AG04450 (cell line): ENCODE measurements around the gene HIGD1C. TPM values are rescaled to one million over a fixed set of nuclear protein-coding genes. Genes with fewer than 3 reads are reported as not detected.

ENCODE experiments used
- CTCF ChIA-PET: fragments of 300-600, 350-600 bp; formaldehyde crosslinking; extraction: SDS; loops from one replicate; lab custom pipeline; 2022; ENCODE audit warnings: antibody characterized with exemption, inconsistent platforms; lab: Charles Lee
- POLR2A ChIA-PET: fragments of 350-600 bp; formaldehyde crosslinking; extraction: SDS; loops from one replicate; lab custom pipeline; 2021; ENCODE audit warnings: antibody characterized with exemption, inconsistent platforms; lab: Yijun Ruan, JAX
- DNase-seq: peaks from one replicate; pipeline ENCODE4 v3.0.0-alpha.2; 2011; ENCODE audit warnings: low read depth, low spot score
- H3K27ac ChIP-seq: one replicate; pipeline ENCODE4 v1.5.1; 2012; ENCODE audit warnings: low read depth, low read length, control low read depth
- H3K27me3 ChIP-seq: one replicate; pipeline ENCODE4 v1.6.0; 2012; ENCODE audit warnings: low read length; ENCODE audit not compliant: control insufficient read depth, insufficient read depth
- H3K4me3 ChIP-seq: 2 replicates; pipeline ENCODE4 v1.5.1; 2011; ENCODE audit warnings: mild to moderate bottlenecking, low read depth, low read length, control low read depth
- H3K9me3 ChIP-seq: 2 replicates; pipeline ENCODE4 v1.5.1; 2012; ENCODE audit warnings: low read length; ENCODE audit not compliant: control insufficient read depth, insufficient read depth
- CTCF ChIP-seq: IDR thresholded peaks from 2 replicates; pipeline ENCODE4 v1.5.1; 2011; ENCODE audit warnings: low read depth, low read length, control low read depth, inconsistent platforms
- polyA plus RNA-seq: library from polyadenylated mRNA; depleted of rRNA; stranded (reverse); fragments of >200 nt; gene quantifications from 2 replicates; pipeline ENCODE4 v1.2.3, GENCODE V29; 2011

HIGD1C gene
- polyA plus RNA-seq, 1 experiment: not detected

- ChIA-PET CTCF (interaction anchor here (1.6 kb wide), 1 partner anchor 336 kb away, joined by 3 read pairs; no protein-coding TSS in a partner anchor), POLR2A (no interaction called here)
- Histone ChIP-seq H3K9me3 (no peaks in the 10 kb centered on the region), H3K27ac (no peak overlapping the region), H3K4me3 (no peak overlapping the region), H3K27me3 (no peaks in the 10 kb centered on the region)
- no peak for DNase-seq
- no peak for TF ChIP-seq CTCF
Observed at GRCh38 chr12:51005030-51005429, 52.7 kb downstream of the HIGD1C start.

DNA sequence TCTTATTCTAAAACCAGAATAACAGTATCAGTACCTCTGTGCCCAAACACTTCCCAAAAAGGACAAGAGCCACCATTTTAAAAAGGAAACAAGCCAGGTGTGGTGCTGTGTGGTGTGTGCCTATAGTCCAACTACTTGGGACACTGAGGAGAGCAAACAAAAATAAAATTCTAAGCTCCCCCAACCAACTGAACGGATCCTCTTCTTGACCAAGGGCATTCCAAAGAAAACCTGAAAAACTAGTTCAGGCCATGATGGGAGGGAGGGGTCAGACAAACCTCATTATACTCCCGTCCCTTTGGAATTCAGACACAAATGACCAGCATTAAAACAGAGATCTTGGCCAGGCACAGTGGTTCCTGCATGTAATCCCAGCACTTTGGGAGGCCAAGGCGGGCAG is 53.3 kb downstream of the HIGD1C start:
- ChIA-PET CTCF (interaction anchor here (1.6 kb wide), 1 partner anchor 335 kb away, joined by 3 read pairs; no protein-coding TSS in a partner anchor), POLR2A (no interaction called here)
- H3K4me3 ChIP-seq: no peak overlapping the region
- H3K9me3 ChIP-seq: no peaks in the 10 kb centered on the region
- H3K27ac ChIP-seq: no peak overlapping the region
- DNase-seq: no peak
- no peak for TF ChIP-seq CTCF
- no peaks in the 10 kb centered on the region for H3K27me3 ChIP-seq

GRCh38 chr12:51008329-51009055 is 56.1 kb downstream of the HIGD1C start:
- H3K27ac ChIP-seq: no peak overlapping the region
- ChIA-PET CTCF (interaction anchor here (0.6 to 1.4 kb wide), 2 partner anchors 225 to 243 kb away, joined by 3 to 4 read pairs; no protein-coding TSS in a partner anchor), POLR2A (no interaction called here)
- no peak for DNase-seq
- H3K27me3 ChIP-seq: no peaks in the 10 kb centered on the region
- no peak overlapping the region for H3K4me3 ChIP-seq
- no peak for TF ChIP-seq CTCF
- H3K9me3 ChIP-seq: no peaks in the 10 kb centered on the region

DNA sequence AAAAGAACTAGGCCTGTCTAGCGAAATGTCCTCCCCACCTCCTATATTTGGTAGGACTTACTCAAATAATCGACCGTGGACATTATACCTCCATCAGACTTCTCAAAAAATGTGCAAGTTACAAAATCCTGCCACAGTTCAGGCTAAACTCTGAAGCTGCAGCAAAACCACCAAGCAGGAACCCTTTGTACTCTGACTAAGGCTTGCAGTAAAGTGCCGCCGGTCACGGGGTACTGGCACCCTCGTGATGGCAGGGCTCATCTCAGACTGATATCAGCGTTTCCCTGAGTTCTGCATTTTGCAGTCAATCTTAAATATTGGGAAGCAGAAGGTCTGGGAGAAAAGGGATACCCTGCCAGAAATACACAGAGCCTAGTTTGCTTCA is 56.7 kb downstream of the HIGD1C start:
- Histone ChIP-seq H3K27me3 (no peaks in the 10 kb centered on the region), H3K4me3 (no peak overlapping the region), H3K27ac (no peak overlapping the region), H3K9me3 (no peaks in the 10 kb centered on the region)
- ChIA-PET POLR2A (no interaction called here), CTCF (interaction anchor here (1.4 kb wide), 1 partner anchor 244 kb away, joined by 4 read pairs; no protein-coding TSS in a partner anchor)
- no peak for TF ChIP-seq CTCF
- no peak for DNase-seq

GRCh38 chr12:51011955-51012354 is 59.6 kb downstream of the HIGD1C start:
- ChIA-PET POLR2A (no interaction called here), CTCF (interaction anchor here (1.4 kb wide), 1 partner anchor 10 kb away, joined by 3 read pairs; no protein-coding TSS in a partner anchor)
- Histone ChIP-seq H3K27me3 (no peaks in the 10 kb centered on the region), H3K9me3 (no peaks in the 10 kb centered on the region), H3K4me3 (no peak overlapping the region), H3K27ac (no peak overlapping the region)
- no peak for TF ChIP-seq CTCF
- no peak for DNase-seq
